Neural progenitor cell (in vitro differentiated cells): Measurements from ENCODE around the gene ADORA2A. TPM values are rescaled to one million over a fixed set of nuclear protein-coding genes. Genes with fewer than 3 reads are reported as not detected.

Experiments
- DNase-seq: peaks from one replicate; pipeline ENCODE4 v3.0.0-alpha.2; 2016; ENCODE audit warnings: low spot score
- H2AFZ ChIP-seq: fragments of 200-600 bp; sonication (generic); replicated peaks from 2 replicates; pipeline ENCODE4 v1.6.1; 2016; ENCODE audit warnings: antibody characterized with exemption
- H3F3A ChIP-seq: fragments of 200-600 bp; sonication (generic); 2 replicates; pipeline ENCODE4 v1.6.1; 2016; ENCODE audit warnings: antibody characterized with exemption, low read depth
- H3K27ac ChIP-seq: fragments of 200-600 bp; sonication (generic); 2 replicates; pipeline ENCODE4 v1.5.1; 2016; ENCODE audit warnings: mild to moderate bottlenecking
- H3K27me3 ChIP-seq: fragments of 200-600 bp; sonication (generic); 2 replicates; pipeline ENCODE4 v1.6.1; 2016; ENCODE audit warnings: mild to moderate bottlenecking, moderate library complexity
- H3K36me3 ChIP-seq: fragments of 200-600 bp; sonication (generic); 2 replicates; pipeline ENCODE4 v1.5.1; 2016
- H3K4me1 ChIP-seq: fragments of 200-600 bp; sonication (generic); 2 replicates; pipeline ENCODE4 v1.6.1; 2016; ENCODE audit warnings: mixed run types
- H3K4me2 ChIP-seq: fragments of 200-600 bp; sonication (generic); 2 replicates; pipeline ENCODE4 v1.6.1; 2016
- H3K4me3 ChIP-seq: fragments of 200-600 bp; sonication (generic); 2 replicates; pipeline ENCODE4 v1.5.1; 2016
- H3K79me2 ChIP-seq: fragments of 200-600 bp; sonication (generic); 2 replicates; pipeline ENCODE4 v1.6.1; 2016; ENCODE audit warnings: low read depth
- H3K9ac ChIP-seq: fragments of 200-600 bp; sonication (generic); 2 replicates; pipeline ENCODE4 v1.6.1; 2016
- H3K9me3 ChIP-seq: fragments of 200-600 bp; sonication (generic); 2 replicates; pipeline ENCODE4 v1.5.1; 2016; ENCODE audit warnings: low read depth
- H4K20me1 ChIP-seq: fragments of 200-600 bp; sonication (generic); 2 replicates; pipeline ENCODE4 v1.6.1; 2016; ENCODE audit warnings: low read depth
- H3K27ac Mint-ChIP-seq: 3 replicates; pipeline ENCODE4 v1.8.0; 2021; ENCODE audit warnings: mixed read lengths
- H3K27me3 Mint-ChIP-seq: 2 replicates; pipeline ENCODE4 v1.8.0; 2022; ENCODE audit warnings: low read depth, mild to moderate bottlenecking, inconsistent platforms, moderate library complexity, mixed read lengths; ENCODE audit not compliant: insufficient read depth
- H3K36me3 Mint-ChIP-seq: 3 replicates; pipeline ENCODE4 v1.8.0; 2021; ENCODE audit warnings: mixed read lengths
- H3K4me1 Mint-ChIP-seq: 3 replicates; pipeline ENCODE4 v1.8.0; 2021; ENCODE audit warnings: mixed read lengths
- H3K4me3 Mint-ChIP-seq: 3 replicates; pipeline ENCODE4 v1.8.0; 2021; ENCODE audit warnings: mild to moderate bottlenecking, moderate library complexity, mixed read lengths
- H3K9me3 Mint-ChIP-seq: 3 replicates; pipeline ENCODE4 v1.8.0; 2020; ENCODE audit warnings: mixed read lengths
- CTCF ChIP-seq: fragments of 200-600 bp; sonication (generic); IDR thresholded peaks from 2 replicates; pipeline ENCODE4 v1.5.1; 2017; ENCODE audit warnings: antibody characterized with exemption, mild to moderate bottlenecking
- EZH2 ChIP-seq: fragments of 200-600 bp; sonication (generic); IDR thresholded peaks from 2 replicates; pipeline ENCODE4 v1.6.1; 2017; ENCODE audit warnings: antibody characterized with exemption, mild to moderate bottlenecking, moderate library complexity
- EZH2phosphoT487 ChIP-seq: fragments of 200-600 bp; sonication (generic); IDR thresholded peaks from 2 replicates; pipeline ENCODE4 v1.6.1; 2017; ENCODE audit warnings: antibody characterized with exemption
- total RNA-seq: library from RNA; depleted of rRNA; stranded (reverse); fragments of >200 nt; gene quantifications from 2 replicates; pipeline ENCODE4 v1.2.3, GENCODE V29; 2015; ENCODE audit warnings: low replicate concordance

ADORA2A gene
- total RNA-seq, 1 donor from 2014 or later = 0.51 TPM

DNA sequence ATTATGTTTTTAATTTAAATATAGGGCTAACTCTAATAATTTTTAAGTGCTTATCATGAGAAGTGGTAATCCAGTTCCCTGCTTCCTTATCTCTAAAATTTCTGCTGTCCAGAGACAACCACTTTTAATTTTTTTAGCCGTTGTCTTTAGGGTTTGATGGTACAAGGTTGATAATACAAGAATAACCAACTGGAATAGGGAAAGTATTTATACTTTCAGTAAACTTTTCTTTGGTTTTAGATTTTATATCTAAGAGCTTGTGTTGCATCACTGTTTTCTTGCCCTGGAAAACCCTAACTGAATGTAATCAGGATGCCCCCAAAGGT, 46.5 kb upstream of the ADORA2A start:
- Mint-ChIP-seq H3K4me3 (no peak overlapping the region), H3K9me3 (no peaks in the 10 kb centered on the region), H3K4me1 (no peaks in the 10 kb centered on the region), H3K36me3 (peaks cover 40% of the 10 kb centered on the region), H3K27me3 (no peaks in the 10 kb centered on the region), H3K27ac (no peak overlapping the region)
- no peak for DNase-seq
- Histone ChIP-seq H4K20me1 (no peaks in the 10 kb centered on the region), H3F3A (no peaks in the 10 kb centered on the region), H3K9me3 (no peaks in the 10 kb centered on the region), H3K27ac (no peak overlapping the region), H3K9ac (no peak overlapping the region), H3K79me2 (no peaks in the 10 kb centered on the region), H3K4me3 (no peak overlapping the region), H3K4me2 (no peak overlapping the region), H3K27me3 (no peaks in the 10 kb centered on the region), H3K36me3 (peaks cover 7% of the 10 kb centered on the region), H2AFZ (no peak overlapping the region), H3K4me1 (no peaks in the 10 kb centered on the region)
- no peak for TF ChIP-seq EZH2phosphoT487

DNA sequence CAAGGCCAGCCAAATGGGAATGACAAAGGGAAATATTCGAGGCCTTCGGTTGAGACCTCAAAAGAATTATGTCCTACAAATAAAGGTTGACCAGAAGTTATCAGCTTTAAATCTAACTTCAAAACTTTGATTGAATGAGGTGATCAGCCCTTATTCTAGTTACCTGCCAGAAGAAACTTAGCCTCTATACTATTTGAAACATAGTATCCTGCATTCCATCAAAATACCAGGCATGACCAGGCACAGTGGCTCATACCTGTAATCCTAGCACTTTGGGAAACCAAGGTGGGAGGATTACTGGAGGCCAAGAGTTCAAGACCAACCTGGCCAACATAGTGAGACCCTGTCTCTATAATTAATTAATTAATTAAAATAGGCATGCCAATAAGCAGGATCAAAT, 44.3 kb upstream of the ADORA2A start:
- no peaks in the 10 kb centered on the region for H4K20me1 ChIP-seq
- no peak overlapping the region for H3K27ac ChIP-seq

GRCh38 chr22:24384131-24384530, 43.3 kb upstream of the ADORA2A start:
- no peaks in the 10 kb centered on the region for H3K36me3 ChIP-seq
- H3K4me3 ChIP-seq = no peak overlapping the region
- Mint-ChIP-seq H3K9me3 (no peaks in the 10 kb centered on the region), H3K27me3 (no peaks in the 10 kb centered on the region), H3K4me3 (no peak overlapping the region), H3K27ac (no peak overlapping the region), H3K36me3 (peaks cover 30% of the 10 kb centered on the region), H3K4me1 (no peaks in the 10 kb centered on the region)
- H3K27ac ChIP-seq = no peak overlapping the region
- no peaks in the 10 kb centered on the region for H3K79me2 ChIP-seq
- H4K20me1 ChIP-seq = no peaks in the 10 kb centered on the region
- no peak overlapping the region for H3K9ac ChIP-seq
- no peaks in the 10 kb centered on the region for H3K9me3 ChIP-seq
- no peak for DNase-seq
- H3K4me2 ChIP-seq = no peak overlapping the region
- H2AFZ ChIP-seq = no peak overlapping the region
- TF ChIP-seq EZH2 (no peak), CTCF (no peak), EZH2phosphoT487 (no peak)
- no peaks in the 10 kb centered on the region for H3K4me1 ChIP-seq
- H3K27me3 ChIP-seq = no peaks in the 10 kb centered on the region
- no peaks in the 10 kb centered on the region for H3F3A ChIP-seq

More for the DNA sequence above, 44.3 kb upstream of the ADORA2A start:
- Mint-ChIP-seq H3K4me3 (no peak overlapping the region), H3K36me3 (peaks cover 30% of the 10 kb centered on the region), H3K27ac (no peak overlapping the region), H3K27me3 (no peaks in the 10 kb centered on the region), H3K9me3 (no peaks in the 10 kb centered on the region), H3K4me1 (no peaks in the 10 kb centered on the region)
- no peaks in the 10 kb centered on the region for H3K9me3 ChIP-seq
- H3F3A ChIP-seq = no peaks in the 10 kb centered on the region
- H3K79me2 ChIP-seq = no peaks in the 10 kb centered on the region
- H3K4me3 ChIP-seq = no peak overlapping the region
- no peaks in the 10 kb centered on the region for H3K4me1 ChIP-seq
- H2AFZ ChIP-seq = no peak overlapping the region
- H3K27me3 ChIP-seq = no peaks in the 10 kb centered on the region
- DNase-seq = no peak
- H3K36me3 ChIP-seq = no peaks in the 10 kb centered on the region
- TF ChIP-seq EZH2 (no peak), CTCF (no peak), EZH2phosphoT487 (no peak)
- H3K4me2 ChIP-seq = no peak overlapping the region
- H3K9ac ChIP-seq = no peak overlapping the region

DNA sequence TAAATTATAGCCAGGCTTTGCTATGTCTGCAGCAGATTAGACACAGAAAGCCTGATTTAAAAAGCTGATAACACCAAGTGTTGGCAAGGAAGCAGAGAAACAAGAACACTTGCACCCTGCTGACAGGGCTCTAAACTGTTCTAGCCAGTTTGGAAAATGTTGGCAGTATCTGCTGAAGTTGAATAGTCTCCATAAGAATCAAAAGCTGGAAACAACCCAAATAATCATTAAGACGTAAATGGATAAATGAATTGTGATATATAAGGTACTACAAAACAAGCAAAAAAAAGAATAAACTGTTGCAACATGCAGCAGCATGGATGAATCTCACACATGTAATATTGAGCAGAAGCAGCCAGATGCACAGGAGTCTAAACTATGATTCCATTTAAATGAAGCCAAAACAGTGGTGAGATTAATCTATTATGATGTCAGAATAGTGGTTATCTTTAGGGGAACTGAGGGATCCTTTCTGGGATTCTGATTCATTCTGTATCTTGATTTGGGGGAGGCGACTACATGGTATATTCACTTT, 40.4 kb upstream of the ADORA2A start:
- no peaks in the 10 kb centered on the region for H3K27me3 Mint-ChIP-seq
- TF ChIP-seq EZH2 = no peak
- no peak for TF ChIP-seq CTCF
- no peak for TF ChIP-seq EZH2phosphoT487
- no peaks in the 10 kb centered on the region for H3F3A ChIP-seq
- peaks cover 4% of the 10 kb centered on the region for H3K4me1 ChIP-seq
- H3K9me3 ChIP-seq = no peaks in the 10 kb centered on the region
- no peak overlapping the region for H3K4me3 Mint-ChIP-seq
- H3K27me3 ChIP-seq = no peaks in the 10 kb centered on the region
- no peak overlapping the region for H3K4me2 ChIP-seq
- H3K9ac ChIP-seq = no peak overlapping the region
- H3K79me2 ChIP-seq = no peaks in the 10 kb centered on the region
- no peak overlapping the region for H3K27ac ChIP-seq
- peaks cover 10% of the 10 kb centered on the region for H4K20me1 ChIP-seq
- no peak for DNase-seq
- H3K4me1 Mint-ChIP-seq = no peaks in the 10 kb centered on the region
- no peak overlapping the region for H2AFZ ChIP-seq
- H3K27ac Mint-ChIP-seq = no peak overlapping the region
- peaks cover 19% of the 10 kb centered on the region for H3K36me3 Mint-ChIP-seq
- no peak overlapping the region for H3K4me3 ChIP-seq
- no peaks in the 10 kb centered on the region for H3K9me3 Mint-ChIP-seq
- H3K36me3 ChIP-seq = no peaks in the 10 kb centered on the region
